DOHH2 (cell line): ENCODE results near the gene AGAP3.

Experiments used
- H3F3A ChIP-seq: fragments of 200-600 bp; sonication (generic), shearing (Covaris generic); 2 replicates; pipeline ENCODE4 v1.6.0; 2016; ENCODE audit warnings: antibody characterized with exemption, mild to moderate bottlenecking; ENCODE audit not compliant: control insufficient read depth, insufficient read depth
- H3K27ac ChIP-seq: fragments of 200-600 bp; sonication (generic); 2 replicates; pipeline ENCODE4 v1.5.1; 2014; ENCODE audit warnings: low read depth, mild to moderate bottlenecking, low read length, moderate library complexity
- H3K27me3 ChIP-seq: fragments of 200-600 bp; sonication (generic); 2 replicates; pipeline ENCODE4 v1.6.1; 2014; ENCODE audit warnings: mild to moderate bottlenecking, low read length, mixed read lengths; ENCODE audit not compliant: control insufficient read depth
- H3K36me3 ChIP-seq: fragments of 200-600 bp; sonication (generic); 2 replicates; pipeline ENCODE4 v1.6.1; 2014; ENCODE audit warnings: mild to moderate bottlenecking, low read length, moderate library complexity, mixed read lengths; ENCODE audit not compliant: control insufficient read depth
- H3K4me1 ChIP-seq: fragments of 200-600 bp; sonication (generic); 2 replicates; pipeline ENCODE4 v1.6.1; 2014; ENCODE audit warnings: mild to moderate bottlenecking, low read length, mixed read lengths; ENCODE audit not compliant: control insufficient read depth
- H3K4me2 ChIP-seq: fragments of 200-600 bp; sonication (generic); 2 replicates; pipeline ENCODE4 v1.6.0; 2014; ENCODE audit warnings: mild to moderate bottlenecking, low read length, moderate library complexity
- H3K4me3 ChIP-seq: fragments of 200-600 bp; sonication (generic); 2 replicates; pipeline ENCODE4 v1.5.1; 2014; ENCODE audit warnings: mild to moderate bottlenecking, low read length, mixed read lengths
- H3K79me2 ChIP-seq: fragments of 200-600 bp; sonication (generic); 2 replicates; pipeline ENCODE4 v1.6.1; 2014; ENCODE audit warnings: mild to moderate bottlenecking, low read length, mixed read lengths; ENCODE audit not compliant: control insufficient read depth
- H3K9me2 ChIP-seq: fragments of 200-600 bp; sonication (generic); replicated peaks from 2 replicates; pipeline ENCODE4 v1.6.1; 2014; ENCODE audit warnings: mild to moderate bottlenecking, low read length, mixed read lengths; ENCODE audit not compliant: control insufficient read depth
- H3K9me3 ChIP-seq: fragments of 200-600 bp; sonication (generic); 2 replicates; pipeline ENCODE4 v1.6.1; 2014; ENCODE audit warnings: antibody characterized with exemption, low read length, mixed read lengths; ENCODE audit not compliant: control insufficient read depth, insufficient read depth
- H4K20me1 ChIP-seq: fragments of 200-600 bp; sonication (generic); 2 replicates; pipeline ENCODE4 v1.6.0; 2014; ENCODE audit warnings: low read depth, mild to moderate bottlenecking, antibody characterized with exemption, low read length, moderate library complexity; ENCODE audit not compliant: control insufficient read depth, insufficient read depth
- EZH2phosphoT487 ChIP-seq: fragments of 200-600 bp; sonication (generic); IDR thresholded peaks from 2 replicates; pipeline ENCODE4 v1.6.1; 2017; ENCODE audit warnings: borderline replicate concordance, mild to moderate bottlenecking, antibody characterized with exemption, low read length, moderate library complexity, mixed read lengths
- TF ChIP-seq, protein P1 (sequence below): fragments of 200-600 bp; sonication (generic); IDR thresholded peaks from one replicate; pipeline ENCODE4 v1.5.1; 2014; ENCODE audit warnings: antibody characterized with exemption, mild to moderate bottlenecking, low read depth, low read length; ENCODE audit not compliant: poor library complexity, severe bottlenecking

The AGAP3 gene

DNA sequence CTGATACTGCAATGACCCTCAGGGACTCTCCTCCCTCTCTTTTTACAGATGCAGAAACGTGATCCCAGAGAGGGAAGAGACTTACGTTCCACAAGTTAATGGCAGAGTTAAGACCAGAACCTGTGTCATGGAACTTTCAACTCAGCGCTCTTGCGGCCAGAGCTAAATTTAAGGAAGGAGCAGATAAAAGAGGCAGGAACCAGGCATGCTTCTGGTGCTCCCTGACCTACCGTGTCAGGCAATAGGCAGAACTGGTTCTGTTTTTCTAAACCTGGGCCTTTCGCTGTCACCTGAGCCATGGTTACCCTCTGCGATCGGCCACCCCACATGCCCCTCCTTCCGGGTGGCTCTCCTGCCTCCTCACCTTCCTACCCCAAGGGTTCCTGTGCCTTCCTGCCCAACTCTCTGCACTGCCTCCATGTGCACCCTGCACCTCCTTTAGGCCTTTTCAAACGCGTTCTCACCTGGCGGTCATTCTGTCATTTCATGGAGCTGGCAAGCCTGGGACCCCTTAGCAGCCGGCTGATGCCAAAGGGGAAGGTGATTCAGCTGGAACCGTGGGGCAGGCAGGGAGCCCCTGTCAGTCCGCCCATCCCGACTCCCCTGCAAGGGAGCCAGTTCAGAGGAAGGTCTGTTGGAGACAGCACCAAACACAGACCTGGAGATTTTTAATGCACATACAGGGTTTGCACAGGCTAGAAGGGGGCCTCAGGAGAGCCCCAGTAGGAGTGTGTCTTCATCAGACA, 88.9 kb downstream of the AGAP3 start:
- Histone ChIP-seq H3K27me3 (peaks cover 5% of the 10 kb centered on the region), H3K4me2 (no peak overlapping the region), H4K20me1 (no peaks in the 10 kb centered on the region), H3F3A (no peaks in the 10 kb centered on the region), H3K9me2 (no peaks in the 10 kb centered on the region), H3K79me2 (no peaks in the 10 kb centered on the region), H3K4me3 (no peak overlapping the region), H3K27ac (no peak overlapping the region), H3K4me1 (no peaks in the 10 kb centered on the region), H3K36me3 (no peaks in the 10 kb centered on the region), H3K9me3 (no peaks in the 10 kb centered on the region)
- TF ChIP-seq EZH2phosphoT487: no peak
- TF ChIP-seq, protein P1, sequence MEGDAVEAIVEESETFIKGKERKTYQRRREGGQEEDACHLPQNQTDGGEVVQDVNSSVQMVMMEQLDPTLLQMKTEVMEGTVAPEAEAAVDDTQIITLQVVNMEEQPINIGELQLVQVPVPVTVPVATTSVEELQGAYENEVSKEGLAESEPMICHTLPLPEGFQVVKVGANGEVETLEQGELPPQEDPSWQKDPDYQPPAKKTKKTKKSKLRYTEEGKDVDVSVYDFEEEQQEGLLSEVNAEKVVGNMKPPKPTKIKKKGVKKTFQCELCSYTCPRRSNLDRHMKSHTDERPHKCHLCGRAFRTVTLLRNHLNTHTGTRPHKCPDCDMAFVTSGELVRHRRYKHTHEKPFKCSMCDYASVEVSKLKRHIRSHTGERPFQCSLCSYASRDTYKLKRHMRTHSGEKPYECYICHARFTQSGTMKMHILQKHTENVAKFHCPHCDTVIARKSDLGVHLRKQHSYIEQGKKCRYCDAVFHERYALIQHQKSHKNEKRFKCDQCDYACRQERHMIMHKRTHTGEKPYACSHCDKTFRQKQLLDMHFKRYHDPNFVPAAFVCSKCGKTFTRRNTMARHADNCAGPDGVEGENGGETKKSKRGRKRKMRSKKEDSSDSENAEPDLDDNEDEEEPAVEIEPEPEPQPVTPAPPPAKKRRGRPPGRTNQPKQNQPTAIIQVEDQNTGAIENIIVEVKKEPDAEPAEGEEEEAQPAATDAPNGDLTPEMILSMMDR: no peak

DNA sequence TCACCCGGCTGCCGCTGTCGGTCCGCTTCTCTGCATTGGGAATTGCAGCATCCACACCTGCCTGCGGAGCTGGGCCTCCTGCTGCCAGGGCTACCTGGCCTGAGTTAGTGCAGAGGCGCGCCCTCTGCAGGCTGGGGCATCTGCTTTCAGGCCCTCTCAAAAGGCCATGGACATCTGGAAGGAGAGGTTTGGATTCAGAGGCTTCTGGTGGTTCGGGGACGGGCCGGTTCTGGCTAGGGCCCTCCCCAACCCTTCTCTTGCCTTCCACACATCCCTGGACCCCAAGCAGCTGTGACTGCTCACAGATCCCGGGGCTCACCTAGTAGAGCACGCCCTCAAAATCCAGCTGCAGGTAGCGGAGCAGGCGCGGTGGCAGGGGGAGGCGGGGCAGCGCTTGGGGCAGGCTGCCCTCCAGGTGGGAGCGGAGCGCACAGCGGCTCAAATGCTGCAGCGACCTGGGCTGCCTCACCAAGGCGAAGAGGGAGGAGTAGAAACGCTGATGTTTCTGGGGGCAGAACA, 89.6 kb downstream of the AGAP3 start:
- no peaks in the 10 kb centered on the region for H3K79me2 ChIP-seq
- H3K27me3 ChIP-seq: peaks cover 10% of the 10 kb centered on the region
- H3F3A ChIP-seq: no peaks in the 10 kb centered on the region
- H3K4me1 ChIP-seq: no peaks in the 10 kb centered on the region
- no peaks in the 10 kb centered on the region for H3K9me2 ChIP-seq
- no peaks in the 10 kb centered on the region for H3K9me3 ChIP-seq
- H3K4me2 ChIP-seq: no peak overlapping the region
- TF ChIP-seq EZH2phosphoT487: no peak
- TF ChIP-seq, protein P1: peak; percentile 18
- no peaks in the 10 kb centered on the region for H3K36me3 ChIP-seq
- no peaks in the 10 kb centered on the region for H4K20me1 ChIP-seq
- no peak overlapping the region for H3K4me3 ChIP-seq
- H3K27ac ChIP-seq: no peak overlapping the region

DNA sequence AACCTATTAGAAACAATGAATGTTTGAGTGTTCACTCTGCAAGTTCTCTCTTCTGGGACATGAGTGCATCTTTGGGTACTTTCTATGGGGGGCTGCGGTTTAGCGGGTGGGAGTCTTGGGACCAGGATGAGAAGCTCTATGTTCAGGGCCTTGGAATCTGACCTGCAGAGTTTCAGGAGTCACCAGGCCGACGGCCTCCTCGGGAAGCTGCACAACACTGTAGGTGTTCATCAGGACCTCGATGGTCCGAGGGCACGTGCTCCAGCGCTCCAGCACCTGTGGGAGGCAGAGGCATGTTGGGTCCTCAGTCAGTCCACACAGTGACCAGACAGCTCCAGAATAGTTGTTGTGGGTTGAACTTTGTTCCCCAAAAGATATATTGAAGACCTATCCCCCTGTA, 90.1 kb downstream of the AGAP3 start:
- Histone ChIP-seq H3K4me3 (no peak overlapping the region), H3K27me3 (peaks cover 10% of the 10 kb centered on the region), H3K4me2 (no peak overlapping the region), H3K9me3 (no peaks in the 10 kb centered on the region), H3K9me2 (no peaks in the 10 kb centered on the region), H3K4me1 (no peaks in the 10 kb centered on the region), H3F3A (no peaks in the 10 kb centered on the region), H3K36me3 (no peaks in the 10 kb centered on the region), H3K79me2 (no peaks in the 10 kb centered on the region), H3K27ac (no peak overlapping the region), H4K20me1 (no peaks in the 10 kb centered on the region)
- no peak for TF ChIP-seq EZH2phosphoT487
- TF ChIP-seq, protein P1: no peak
